Measurements from ENCODE around the gene ISG15.

DNA sequence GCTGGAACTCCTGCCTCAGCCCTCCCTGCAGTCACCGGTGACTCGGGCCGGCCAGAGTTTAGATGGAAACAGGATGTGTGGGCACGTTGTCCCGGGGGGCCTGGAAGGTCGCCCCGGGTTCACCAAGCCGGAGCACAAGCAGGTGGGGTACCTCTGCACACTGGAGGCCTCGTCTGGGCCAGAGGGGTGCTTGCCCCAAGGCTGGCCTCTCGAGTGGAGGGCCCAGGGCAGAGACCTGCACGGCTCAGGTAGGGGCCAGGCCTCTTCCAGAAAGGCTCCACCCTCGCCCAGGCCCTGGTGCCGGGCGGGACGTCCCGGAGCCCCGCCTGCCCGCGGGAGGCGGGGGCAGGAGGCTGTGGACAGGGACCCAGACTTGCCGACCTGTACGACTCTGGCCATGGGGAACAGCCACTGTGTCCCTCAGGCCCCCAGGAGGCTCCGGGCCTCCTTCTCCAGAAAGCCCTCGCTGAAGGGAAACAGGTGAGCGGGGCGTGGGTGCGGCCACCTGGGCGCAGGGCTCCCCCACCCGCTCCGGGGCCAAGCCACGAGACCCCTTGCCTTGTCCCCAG is 47.1 kb upstream of the ISG15 start, which contains the start of gene PLEKHN1:
- TF ChIP-seq, protein P1, sequence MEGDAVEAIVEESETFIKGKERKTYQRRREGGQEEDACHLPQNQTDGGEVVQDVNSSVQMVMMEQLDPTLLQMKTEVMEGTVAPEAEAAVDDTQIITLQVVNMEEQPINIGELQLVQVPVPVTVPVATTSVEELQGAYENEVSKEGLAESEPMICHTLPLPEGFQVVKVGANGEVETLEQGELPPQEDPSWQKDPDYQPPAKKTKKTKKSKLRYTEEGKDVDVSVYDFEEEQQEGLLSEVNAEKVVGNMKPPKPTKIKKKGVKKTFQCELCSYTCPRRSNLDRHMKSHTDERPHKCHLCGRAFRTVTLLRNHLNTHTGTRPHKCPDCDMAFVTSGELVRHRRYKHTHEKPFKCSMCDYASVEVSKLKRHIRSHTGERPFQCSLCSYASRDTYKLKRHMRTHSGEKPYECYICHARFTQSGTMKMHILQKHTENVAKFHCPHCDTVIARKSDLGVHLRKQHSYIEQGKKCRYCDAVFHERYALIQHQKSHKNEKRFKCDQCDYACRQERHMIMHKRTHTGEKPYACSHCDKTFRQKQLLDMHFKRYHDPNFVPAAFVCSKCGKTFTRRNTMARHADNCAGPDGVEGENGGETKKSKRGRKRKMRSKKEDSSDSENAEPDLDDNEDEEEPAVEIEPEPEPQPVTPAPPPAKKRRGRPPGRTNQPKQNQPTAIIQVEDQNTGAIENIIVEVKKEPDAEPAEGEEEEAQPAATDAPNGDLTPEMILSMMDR (IDR thresholded peaks at IDR 0.05): no peak
- TF ChIP-seq POLR2A (IDR thresholded peaks at IDR 0.05): no peak

Measured in body of pancreas (tissue), 4 donors.